ENCODE measurements around the gene ZNF439.

- TF ChIP-seq POLR2A (IDR thresholded peaks at IDR 0.05; ENCODE audit: low read depth, low read length) = no peak
- TF ChIP-seq TAF1 (IDR thresholded peaks at IDR 0.05; ENCODE audit: low read depth, low read length) = no peak
- TF ChIP-seq POLR2AphosphoS5 (IDR thresholded peaks at IDR 0.05; ENCODE audit: low read depth, low read length) = no peak
- no peak for TF ChIP-seq SPI1 (IDR thresholded peaks at IDR 0.05; ENCODE audit: low read depth, low read length)
- TF ChIP-seq POU2F2 (IDR thresholded peaks at IDR 0.05; ENCODE audit: low read depth, low read length) = no peak
- no peak for TF ChIP-seq PAX5 (IDR thresholded peaks at IDR 0.05; ENCODE audit: insufficient read depth, low read length, severe bottlenecking)
Observed at GRCh38 chr19:11873762-11874161, 25.2 kb downstream of the ZNF439 start.
